ENCODE results near the gene RPL27.
A peak's percentile ranks its signal among the peaks of the same experiment; 100 is the strongest.
"Not testable (repeated sequence)": the region's sequence is repeated elsewhere in the genome, so short reads cannot be mapped to it uniquely, and the experiment has no call there.

RPL27 gene

DNA sequence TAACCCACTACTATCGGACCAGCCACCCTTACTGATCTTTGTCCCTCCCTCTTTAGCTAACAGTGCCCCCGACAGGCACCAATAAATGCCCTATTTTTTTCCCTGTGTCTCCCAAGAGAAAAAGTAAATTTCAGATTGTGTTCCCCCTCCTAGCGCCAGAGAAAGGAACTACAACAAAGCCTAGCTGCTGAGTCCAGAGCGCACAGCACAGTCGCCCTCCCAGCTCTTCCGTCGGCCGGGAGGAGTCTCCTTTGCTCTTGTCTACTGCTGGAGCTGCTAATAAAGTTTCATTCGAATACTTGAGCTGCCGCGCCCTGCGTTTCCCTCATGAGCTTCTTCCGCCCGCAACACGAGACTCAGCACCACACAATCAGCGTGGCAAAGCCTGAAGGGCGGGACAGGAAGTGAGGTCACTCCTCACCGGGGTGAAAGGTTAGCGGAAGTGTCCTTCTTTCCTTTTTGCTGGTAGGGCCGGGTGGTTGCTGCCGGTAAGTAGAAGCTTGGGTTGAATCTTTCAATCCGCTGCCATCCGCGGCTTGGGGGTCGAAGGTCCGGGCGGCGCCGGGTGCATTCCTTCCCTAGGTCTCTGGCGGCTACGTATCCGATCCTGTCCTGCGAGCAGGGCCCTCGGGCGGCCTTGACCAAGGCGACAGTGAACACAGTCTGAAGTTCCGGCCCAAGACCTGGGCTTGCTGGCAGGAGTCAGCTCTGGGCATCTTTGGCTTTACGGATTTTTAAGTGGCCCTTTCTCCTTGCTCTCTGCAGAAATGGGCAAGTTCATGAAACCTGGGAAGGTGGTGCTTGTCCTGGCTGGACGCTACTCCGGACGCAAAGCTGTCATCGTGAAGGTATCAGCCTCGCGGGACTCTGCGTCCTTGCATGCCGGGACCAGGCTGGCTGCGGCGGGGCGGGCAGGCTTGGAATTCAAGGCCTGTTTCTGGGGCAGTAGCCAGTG, at the start of gene RPL27:
RPL27 (plus strand) TSS at position 436 of the 955 bp plus-strand sequence; CDS start at position 768, 332 bp downstream.
- DNase-seq: peak; percentile 96

DNA sequence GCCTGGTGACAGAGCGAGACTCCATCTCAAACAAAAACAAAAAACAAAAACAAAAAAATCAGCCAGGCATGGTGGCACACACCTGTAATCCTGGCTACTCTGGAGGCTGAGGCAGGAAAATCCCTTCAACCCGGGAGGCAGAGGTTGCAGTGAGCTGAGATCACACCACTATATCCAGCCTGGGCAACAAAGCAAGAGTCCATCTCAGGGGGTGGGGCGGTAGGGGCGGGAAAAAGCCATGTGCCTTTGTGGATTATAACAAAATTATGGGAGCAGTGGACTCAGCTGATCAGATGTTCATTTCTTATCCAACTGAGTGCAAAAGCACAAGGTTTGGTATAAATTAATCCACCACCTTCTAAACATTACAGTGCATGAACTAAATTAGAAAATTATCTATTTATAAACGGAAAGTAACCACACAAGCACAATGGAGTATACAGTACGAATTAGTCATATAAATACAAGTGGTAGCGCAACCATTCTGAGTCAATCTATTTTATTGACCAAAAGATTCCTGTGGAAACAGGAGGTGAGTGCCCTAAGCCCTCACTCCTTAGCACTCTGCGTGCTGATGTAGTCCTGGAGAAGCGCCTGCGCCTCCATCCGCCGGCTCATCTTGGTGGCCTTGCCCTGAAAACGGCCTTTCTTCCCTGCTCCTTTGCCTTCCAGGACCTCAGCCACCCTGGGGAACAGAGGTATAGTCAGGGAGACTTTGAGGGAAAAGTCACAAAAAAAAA, 48.0 kb upstream of the RPL27 start:
- DNase-seq: no peak

DNA sequence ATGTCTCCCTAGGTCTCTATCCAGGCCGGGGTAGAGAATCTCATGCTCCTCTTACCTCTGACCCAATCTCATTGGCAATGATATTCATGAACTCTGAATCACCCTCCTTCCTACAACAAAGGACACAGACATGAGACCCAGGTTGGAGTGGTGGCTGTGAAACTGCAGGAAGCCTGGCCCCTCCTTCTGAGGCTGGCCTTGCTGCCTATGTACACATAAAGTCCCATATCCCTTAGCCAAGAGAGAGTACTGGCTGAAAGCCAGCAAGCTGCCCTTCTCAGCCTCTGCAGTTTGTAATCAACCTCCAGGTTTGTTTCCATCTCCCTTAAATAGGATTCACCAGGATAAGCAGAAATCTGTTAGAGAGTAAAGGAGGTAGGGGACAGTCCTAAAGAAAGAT, 44.5 kb upstream of the RPL27 start:
- no peak for DNase-seq

- DNase-seq: peak; percentile 83
These were observed 33.9 kb upstream of the RPL27 start, which contains the start of gene AARSD1 for GRCh38 chr17:42964161-42964932. Gene AARSD1 (minus strand): TSS chr17:42964454. CDS start chr17:42964440, 14 bp downstream.

GRCh38 chr17:42967925-42968324, 30.3 kb upstream of the RPL27 start:
- no peak for DNase-seq

DNA sequence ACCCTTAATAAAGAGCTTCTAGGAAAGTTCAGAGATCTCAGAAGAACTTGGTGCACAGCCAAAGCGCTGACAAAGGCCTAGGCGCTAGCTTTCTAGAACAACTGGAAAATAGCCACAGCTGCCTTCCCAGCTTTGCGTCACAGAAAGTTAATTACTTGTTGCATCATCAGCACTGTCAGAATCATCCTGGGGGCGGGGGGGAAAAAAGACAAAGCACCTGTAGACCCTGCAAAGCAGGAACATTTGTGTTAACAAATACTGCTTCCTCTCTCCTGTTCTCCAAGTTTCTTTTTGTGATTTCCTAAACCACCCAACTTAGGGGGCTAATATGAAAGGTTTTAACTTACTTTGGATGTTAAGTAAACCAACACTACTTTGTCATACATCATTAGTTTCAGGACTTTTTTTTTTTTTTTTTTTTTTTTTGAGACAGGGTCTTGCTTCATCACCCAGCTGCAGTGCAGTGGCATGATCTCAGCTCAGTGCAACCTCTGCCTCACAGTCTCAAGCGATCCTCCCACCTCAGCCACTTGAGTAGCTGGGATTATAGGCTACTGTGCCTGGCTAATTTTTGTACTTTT, 29.1 kb upstream of the RPL27 start:
- no peak for DNase-seq

GRCh38 chr17:42971589-42971988, 26.6 kb upstream of the RPL27 start:
- no peak for DNase-seq

GRCh38 chr17:42973323-42973722, 24.9 kb upstream of the RPL27 start:
- not testable (repeated sequence) for DNase-seq

DNA sequence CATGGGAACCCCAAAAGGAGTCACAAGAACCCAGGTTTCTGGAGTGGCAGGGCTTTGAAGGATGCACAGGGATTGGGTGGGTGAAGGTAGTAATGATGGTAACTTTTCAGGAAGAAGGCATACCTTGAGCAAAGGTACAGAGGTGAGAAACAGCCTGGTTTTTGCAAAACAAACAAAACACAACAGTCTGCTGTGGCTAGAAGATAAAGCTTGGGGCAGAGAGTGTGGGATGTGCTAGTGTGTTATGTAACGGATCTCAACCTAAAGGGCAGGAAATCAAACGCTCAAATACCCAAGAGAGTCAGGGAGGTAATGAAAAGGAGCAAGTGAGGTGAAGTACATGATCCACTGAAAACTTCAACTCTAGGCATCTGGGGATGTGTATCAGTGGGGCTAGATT, 23.0 kb upstream of the RPL27 start:
- DNase-seq: no peak

- not testable (repeated sequence) for DNase-seq
These were observed 22.5 kb upstream of the RPL27 start for GRCh38 chr17:42975701-42976100.

DNA sequence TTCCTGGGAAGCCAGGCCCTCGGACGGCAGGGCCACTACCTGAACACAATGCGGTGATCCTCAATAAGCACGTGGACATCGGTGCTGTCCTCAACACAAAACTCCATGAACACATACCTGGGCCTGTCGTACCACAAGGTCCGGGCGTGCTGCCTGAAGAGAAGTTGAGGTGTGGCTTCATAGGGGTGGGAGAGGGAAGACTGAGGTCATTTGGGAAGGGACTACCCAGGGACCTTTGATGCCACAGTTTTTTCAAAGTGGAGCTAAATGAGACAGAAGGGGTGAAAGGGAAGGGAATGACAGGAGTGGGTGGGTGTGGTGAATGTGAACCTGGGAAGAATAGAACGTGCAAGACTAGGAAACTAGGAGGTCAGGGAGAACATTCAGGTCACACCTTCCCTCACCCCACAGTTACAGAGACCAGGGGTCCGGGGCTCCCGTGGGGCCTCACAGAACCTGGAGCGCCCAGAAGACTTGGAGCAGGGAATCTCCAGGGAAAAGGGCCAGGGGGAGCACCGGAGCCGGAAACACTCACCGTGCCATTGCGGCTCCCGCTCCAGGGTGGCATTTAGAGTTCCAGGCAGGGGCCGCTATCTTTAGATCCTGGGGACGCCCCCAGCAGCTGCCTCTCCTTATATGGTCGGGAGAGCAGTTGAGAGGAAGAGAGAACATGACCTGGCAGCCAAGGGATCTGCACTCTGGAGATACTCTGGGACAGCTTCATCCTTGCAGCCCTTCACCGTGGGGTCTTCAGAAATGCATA, 18.5 kb upstream of the RPL27 start, which contains the start of gene PTGES3L:
PTGES3L (minus strand) TSS at position 570 of the 763 bp plus-strand sequence; CDS start at position 543, 27 bp downstream.
- DNase-seq: no peak

DNA sequence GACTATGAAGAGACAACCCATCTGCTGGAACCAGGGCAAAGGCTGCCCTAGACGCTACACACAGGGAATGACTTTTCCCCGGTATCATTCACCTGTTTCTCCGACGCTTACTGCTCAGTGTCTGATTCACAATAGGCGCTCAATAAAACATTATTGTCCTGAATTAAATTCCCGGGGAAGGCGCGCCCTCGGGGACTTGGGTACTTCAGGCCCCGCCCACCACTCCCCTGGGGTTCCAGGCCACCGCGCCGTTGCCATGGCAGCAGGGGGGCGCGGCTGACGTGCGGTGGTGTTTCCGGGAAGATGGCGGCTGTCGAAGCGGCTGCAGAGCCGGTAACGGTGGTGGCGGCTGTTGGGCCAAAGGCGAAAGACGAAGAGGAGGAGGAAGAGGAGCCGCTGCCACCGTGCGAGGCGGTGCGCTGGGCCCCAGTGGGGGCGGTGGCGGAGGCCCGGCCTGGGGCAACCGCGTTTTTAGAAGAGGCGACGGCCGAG, 17.9 kb upstream of the RPL27 start, which contains the start of gene RUNDC1:
RUNDC1 (plus strand) TSS at position 292 of the 492 bp plus-strand sequence; CDS start at position 304, 12 bp downstream.
- peak; percentile 88 for DNase-seq

DNA sequence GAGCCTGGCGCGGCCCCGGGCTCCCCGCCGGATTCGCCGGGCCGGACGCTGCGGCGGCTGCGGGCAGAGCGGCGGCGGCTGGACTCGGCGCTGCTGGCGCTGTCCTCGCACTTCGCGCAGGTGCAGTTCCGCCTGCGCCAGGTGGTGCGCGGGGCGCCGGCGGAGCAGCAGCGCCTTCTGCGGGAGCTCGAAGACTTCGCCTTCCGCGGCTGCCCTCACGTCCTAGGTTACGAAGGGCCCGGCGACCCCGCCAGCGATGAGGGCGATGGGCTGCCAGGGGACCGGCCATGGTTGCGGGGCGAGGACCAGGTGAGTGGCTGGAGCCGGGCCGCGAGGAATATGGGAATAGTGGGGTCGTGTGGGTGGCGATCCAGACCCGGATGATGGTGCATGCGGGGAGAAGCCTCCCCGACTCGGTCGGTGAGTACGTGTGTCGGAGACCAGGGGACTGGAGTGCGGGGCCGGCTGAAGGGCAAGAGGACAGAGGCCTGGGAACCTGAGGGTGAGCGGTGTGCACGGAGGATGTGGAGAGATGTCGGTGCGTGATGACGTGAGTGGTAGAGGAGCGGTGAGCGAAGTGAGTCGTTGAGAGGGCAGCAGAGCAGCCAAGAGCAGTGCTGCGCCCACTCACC, 17.3 kb upstream of the RPL27 start:
- peak; percentile 36 for DNase-seq

DNA sequence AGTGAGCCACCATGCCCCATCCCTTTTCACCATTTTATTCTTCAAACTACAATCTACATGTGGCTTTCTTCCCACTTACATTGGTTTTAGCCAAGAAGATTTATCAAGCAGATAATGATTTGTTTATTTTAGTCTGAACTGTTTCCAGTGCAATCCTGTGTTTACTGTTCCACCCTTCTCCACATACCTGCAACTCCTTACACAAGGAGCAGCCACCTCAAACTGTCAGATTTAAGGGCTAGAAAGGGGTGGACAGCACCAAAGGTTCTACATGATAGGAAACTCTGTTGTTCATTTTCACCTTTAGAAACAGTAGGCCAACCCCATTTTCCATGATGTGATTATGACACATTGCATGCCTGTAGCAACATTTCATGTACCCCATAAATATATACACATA, 16.0 kb upstream of the RPL27 start:
- DNase-seq: no peak

- DNase-seq: no peak
These were observed 13.0 kb upstream of the RPL27 start for GRCh38 chr17:42985225-42985624.

- DNase-seq: no peak
These were observed 9.1 kb upstream of the RPL27 start for GRCh38 chr17:42989141-42989540.

DNA sequence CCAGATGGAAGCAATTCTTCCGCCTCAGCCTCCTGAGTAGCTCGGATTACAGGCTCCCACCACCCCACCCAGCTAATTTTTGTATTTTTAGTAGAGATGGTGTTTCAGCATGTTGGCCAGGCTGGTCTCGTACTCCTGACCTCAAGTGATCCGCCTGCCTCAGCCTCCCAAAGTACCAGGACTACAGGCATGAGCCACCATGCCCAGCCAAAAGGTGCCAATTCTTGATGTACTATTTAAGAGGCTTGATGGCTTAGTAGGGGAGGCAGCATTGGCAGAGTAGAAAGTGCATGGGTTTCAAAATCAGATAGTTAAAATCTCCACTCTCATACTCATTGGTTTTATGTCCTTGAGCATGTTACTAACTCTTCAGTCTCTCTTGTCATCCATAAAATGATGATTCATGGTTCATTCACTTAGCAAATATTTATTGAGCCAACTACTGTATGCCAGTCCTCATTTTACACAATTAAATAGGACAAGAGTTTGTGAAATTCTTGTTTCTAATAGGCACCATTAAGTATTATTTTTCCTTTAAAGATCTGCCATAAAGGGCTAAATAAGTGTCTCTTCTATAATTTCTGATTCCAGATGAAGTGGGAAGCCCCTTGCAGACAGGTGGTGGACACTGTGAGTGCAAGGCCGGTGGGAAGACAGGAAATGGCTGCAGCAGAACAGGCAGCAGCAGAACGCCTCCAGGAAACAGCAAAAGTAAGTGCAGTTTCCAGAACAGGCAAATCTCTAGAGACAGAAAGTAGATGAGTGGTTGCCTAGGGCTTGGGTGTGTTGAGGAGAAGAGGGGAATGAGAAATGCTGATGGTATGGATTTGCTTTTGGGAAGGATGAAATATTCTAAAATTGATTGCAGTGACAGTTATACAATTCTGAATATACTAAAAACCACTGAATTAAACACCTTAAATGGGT, 8.2 kb upstream of the RPL27 start:
- DNase-seq: no peak

DNA sequence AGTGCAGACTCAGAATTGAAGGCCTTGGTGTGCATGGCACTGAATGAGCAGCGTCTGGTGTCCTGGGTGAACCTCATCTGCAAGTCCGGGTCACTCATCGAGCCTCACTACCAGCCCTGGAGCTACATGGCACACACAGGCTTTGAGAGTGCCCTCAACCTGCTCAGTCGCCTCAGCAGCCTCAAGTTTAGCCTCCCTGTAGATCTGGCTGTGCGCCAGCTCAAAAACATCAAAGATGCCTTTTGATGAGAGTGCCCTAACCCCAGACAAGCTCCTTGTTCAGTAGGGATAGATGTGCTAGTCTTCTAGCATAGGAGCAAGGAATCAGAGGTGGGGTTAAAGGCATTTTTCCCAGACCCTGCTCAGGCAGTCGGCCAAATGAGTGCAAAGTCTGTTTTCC, 6.7 kb upstream of the RPL27 start:
- DNase-seq: no peak

- DNase-seq: no peak
These were observed 5.3 kb upstream of the RPL27 start for GRCh38 chr17:42992872-42993271.

DNA sequence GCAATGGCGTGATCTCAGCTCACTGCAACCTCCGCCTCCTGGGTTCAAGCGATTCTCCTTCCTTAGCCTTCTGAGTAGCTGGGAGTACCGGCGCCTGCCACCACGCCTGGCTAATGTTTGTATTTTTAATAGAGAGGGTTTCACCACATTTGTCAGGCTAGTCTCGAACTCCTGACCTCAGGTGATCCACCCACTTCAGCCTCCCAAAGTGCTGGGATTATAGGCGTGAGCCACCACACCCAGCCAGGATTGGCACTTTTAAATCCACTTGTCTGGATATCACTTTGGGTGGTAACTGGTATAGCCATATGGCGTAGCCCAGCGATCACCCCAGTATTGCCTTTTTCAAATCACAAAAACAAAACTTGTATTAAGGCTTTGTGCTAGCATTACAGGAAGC, 4.3 kb upstream of the RPL27 start:
- DNase-seq: not testable (repeated sequence)

All from activated CD4-positive, alpha-beta T cell treated with anti-CD3 and anti-CD28 coated beads for 1 hour (primary cell).